K562 (cell line): Measurements from ENCODE around the gene BIRC7. TPM values are rescaled to one million over a fixed set of nuclear protein-coding genes. Genes with fewer than 3 reads are reported as not detected.
A peak's percentile ranks its signal among the peaks of the same experiment; 100 is the strongest.

Source experiments
- ARID3A ChIP-seq: IDR thresholded peaks from 2 replicates; pipeline ENCODE4 v1.6.1; 2012; ENCODE audit warnings: low read depth, low read length, improper control_type of control experiment, borderline replicate concordance
- BCLAF1 ChIP-seq, 2 experiments: fragments of 450-650 bp in 1 of 2; IDR thresholded peaks; 2 replicates each; pipeline ENCODE4 v1.6.1; 2011 to 2017; ENCODE audit warnings: low read depth in 2 of 2, antibody characterized with exemption in 1 of 2, borderline replicate concordance in 1 of 2, low read length in 1 of 2, mild to moderate bottlenecking in 1 of 2, mixed read lengths in 1 of 2; ENCODE audit not compliant: control insufficient read depth in 1 of 2
- BRF2 ChIP-seq: IDR thresholded peaks from 3 replicates; pipeline ENCODE4 v1.6.1; 2011; ENCODE audit warnings: borderline replicate concordance, mild to moderate bottlenecking; ENCODE audit not compliant: insufficient read length, insufficient read depth
- CEBPZ ChIP-seq: fragments of 150-350 bp; IDR thresholded peaks from 2 replicates; pipeline ENCODE4 v1.6.1; 2014; ENCODE audit warnings: low read depth, mild to moderate bottlenecking, low read length, borderline replicate concordance
- E2F3 ChIP-seq: fragments of 250-450 bp; sonication (Bioruptor Pico); IDR thresholded peaks from 2 replicates; pipeline ENCODE4 v1.4.0; 2020; ENCODE audit warnings: mild to moderate bottlenecking
- E2F5 ChIP-seq: sonication (generic); formaldehyde crosslinking; IDR thresholded peaks from 2 replicates; pipeline ENCODE4 v1.8.0; 2022; ENCODE audit warnings: mild to moderate bottlenecking, missing genetic modification reagents
- ELF4 ChIP-seq: fragments of 450-650 bp; formaldehyde crosslinking; IDR thresholded peaks from 2 replicates; pipeline ENCODE4 v1.4.0; 2022; ENCODE audit warnings: missing genetic modification characterization
- FOSL1 ChIP-seq: fragments of 200-800 bp; sonication (Bioruptor generic); conservative IDR thresholded peaks from 2 replicates; pipeline ENCODE4 v1.6.1; 2016; ENCODE audit warnings: missing genetic modification characterization, missing compliant biosample characterization
- GABPA ChIP-seq: fragments of 200-800 bp; sonication (Bioruptor generic); conservative IDR thresholded peaks from 2 replicates; pipeline ENCODE4 v1.6.1; 2016; ENCODE audit warnings: low read depth, missing genetic modification characterization, missing compliant biosample characterization
- HBP1 ChIP-seq: fragments of 450-650 bp; formaldehyde crosslinking; IDR thresholded peaks from 2 replicates; pipeline ENCODE4 v1.4.0; 2022; ENCODE audit warnings: missing genetic modification characterization
- IRF2 ChIP-seq: sonication (generic); formaldehyde crosslinking; IDR thresholded peaks from 2 replicates; pipeline ENCODE4 v1.8.1; 2022; ENCODE audit warnings: mild to moderate bottlenecking, missing genetic modification reagents
- MAFG ChIP-seq: fragments of 450-650 bp; conservative IDR thresholded peaks from 2 replicates; pipeline ENCODE4 v1.6.1; 2016; ENCODE audit warnings: missing genetic modification characterization, missing compliant biosample characterization
- POLR2H ChIP-seq: IDR thresholded peaks from 2 replicates; pipeline ENCODE4 v1.6.1; 2016; ENCODE audit warnings: missing genetic modification characterization, low read depth, mild to moderate bottlenecking, control low read depth, missing compliant biosample characterization, moderate library complexity
- POU5F1 ChIP-seq: fragments of 150-350 bp; IDR thresholded peaks from 2 replicates; pipeline ENCODE4 v1.6.1; 2014; ENCODE audit warnings: borderline replicate concordance, low read length, low read depth, mild to moderate bottlenecking; ENCODE audit not compliant: partially characterized antibody
- RHOXF2B ChIP-seq: fragments of 250-450 bp; sonication (Bioruptor Pico); conservative IDR thresholded peaks from 2 replicates; pipeline ENCODE4 v1.5.1; 2021
- polyA plus RNA-seq, 8 experiments: library from polyadenylated mRNA; depleted of rRNA in 4 of 8; stranded (reverse) in 5 of 8; unstranded in 3 of 8; fragments of >200 nt; fragmentation: Nextera tagmentation in 2 of 8; fragmentation: Illumina TruSeq in 1 of 8; extraction: Ambion mirVana in 2 of 8; extraction: Trizol in 1 of 8; gene quantifications; 2 replicates each; pipeline versions ENCODE4 v1.2.1 to v1.2.3, GENCODE V29; 2011 to 2014; ENCODE audit warnings: inconsistent platforms in 1 of 8, missing spikeins in 1 of 8
- total RNA-seq, 7 experiments: library from RNA; depleted of rRNA in 6 of 7; stranded (reverse); fragments of >200 nt in 6 of 7; fragmentation: Illumina TruSeq in 2 of 7; extraction: Trizol in 2 of 7; gene quantifications; 2 replicates each; pipeline versions ENCODE4 v1.2.1 to v1.2.3, GENCODE V29; 2011 to 2021; ENCODE audit warnings: low replicate concordance in 1 of 7

The BIRC7 gene
- total and polyA plus RNA-seq, 9 of the 15 experiments (the other 6 are each of a cell fraction or from before 2014, with no cell fraction given), result 0.14 to 0.19 (median 0.16) TPM; not detected in 5

- TF ChIP-seq BRF2 (no peak), POLR2H (no peak), ELF4 (CRISPR knock-in tag) (0 out of 2 replicates have a peak, but pooled peaks have one; percentile 42), ARID3A (no peak), HBP1 (no peak), E2F3 (peak; percentile 92), GABPA (tag) (no peak), POU5F1 (no peak), RHOXF2B (CRISPR knock-in tag) (peak; percentile 87), FOSL1 (tag) (no peak), MAFG (tag) (no peak), E2F5 (CRISPR knock-in tag) (no peak), IRF2 (CRISPR knock-in tag) (no peak), CEBPZ (no peak), BCLAF1 (IDR thresholded peaks at IDR 0.05; ENCODE audit: borderline replicate concordance in 1 of 2, control insufficient read depth in 1 of 2, low read depth in 2 of 2, low read length in 1 of 2) (no peak)
Observed at GRCh38 chr20:63264000-63264399, 28.3 kb downstream of the BIRC7 start (continued).
